Gastroesophageal sphincter (tissue), 3 donors: ENCODE results near the gene SHISA9.

Experiments
- CTCF ChIP-seq, 4 experiments: fragments of 200-600 bp in 2 of 4; fragments of 450-650 bp in 2 of 4; sonication (generic) in 1 of 4; IDR thresholded peaks; one replicate each; pipeline ENCODE4 v1.5.1; 2017 to 2019; ENCODE audit warnings: antibody characterized with exemption in 4 of 4, mild to moderate bottlenecking in 2 of 4, moderate library complexity in 2 of 4
- POLR2A ChIP-seq, 2 donors: fragments of 450-650 bp; IDR thresholded peaks; one replicate each; pipeline ENCODE4 v1.6.1; 2017; ENCODE audit warnings: antibody characterized with exemption in 2 of 2, mild to moderate bottlenecking in 2 of 2, moderate library complexity in 1 of 2
- POLR2AphosphoS5 ChIP-seq: sonication (generic); formaldehyde crosslinking; IDR thresholded peaks from one replicate; pipeline ENCODE4 v1.6.1; 2017; ENCODE audit warnings: antibody characterized with exemption

GRCh38 chr16:12965274-12965804 is 63.9 kb downstream of the SHISA9 start:
- TF ChIP-seq POLR2A (IDR thresholded peaks at IDR 0.05) = no peak
- no peak for TF ChIP-seq POLR2AphosphoS5
- no peak for TF ChIP-seq CTCF (IDR thresholded peaks at IDR 0.05)
